Ureter (tissue), 1 donor: ENCODE data around the gene TMEM272. TPM values are rescaled to one million over a fixed set of nuclear protein-coding genes. Genes with fewer than 3 reads are reported as not detected.

Experiments
- DNase-seq: peaks from one replicate; pipeline ENCODE4 v3.0.0-alpha.2; 2020; ENCODE audit warnings: low spot score
- total RNA-seq: library from RNA; stranded (reverse); gene quantifications from one replicate; pipeline ENCODE4 v1.2.4, GENCODE V29; 2023
- donor health status: DM: yes; HTN: yes; CAD: no.

The TMEM272 gene, protein sequence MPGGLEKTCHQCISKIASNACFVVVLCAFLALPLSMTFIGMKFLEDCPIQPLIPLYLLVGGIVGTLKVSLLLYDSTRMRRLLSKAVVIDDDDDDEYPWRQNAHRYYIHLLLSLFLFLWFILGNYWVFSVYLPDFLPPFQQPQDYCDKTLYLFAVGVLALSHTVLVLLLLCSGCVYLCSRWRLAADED
- total RNA-seq: not detected

DNA sequence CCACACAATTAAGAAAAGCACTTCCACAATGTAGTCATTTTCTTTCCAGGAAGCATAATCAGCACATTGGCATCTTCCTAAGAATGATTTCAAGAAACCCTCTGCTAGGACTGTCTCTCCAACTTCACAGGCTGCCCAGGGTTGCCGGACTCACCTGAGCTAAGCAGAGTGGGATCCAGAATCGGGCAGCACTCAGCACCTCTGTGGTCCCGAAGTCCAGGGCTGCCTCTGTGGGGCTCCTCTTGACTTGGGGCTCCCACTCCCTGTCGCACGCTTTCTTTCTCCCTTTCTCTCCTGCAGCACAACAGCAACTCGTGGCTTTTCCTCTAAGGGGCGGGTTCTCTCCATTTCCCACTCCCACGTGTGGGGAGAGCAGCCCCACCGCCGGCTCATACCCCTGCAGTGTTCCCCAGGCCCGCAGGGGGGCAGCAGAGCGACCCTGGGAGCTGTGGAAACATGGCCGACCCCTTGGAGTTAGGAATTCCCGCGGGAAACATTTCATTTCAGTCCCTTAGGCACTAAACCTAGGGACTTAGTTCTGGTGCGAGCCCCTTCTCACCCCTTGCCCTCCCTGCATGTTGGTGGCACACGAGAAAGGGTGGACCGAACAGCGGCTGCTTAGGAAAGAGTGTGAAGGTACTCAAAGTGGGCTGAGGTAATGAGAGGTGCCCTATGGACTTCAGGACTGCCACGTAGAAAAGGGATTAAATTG lies at the start of gene TMEM272:
TMEM272 (minus strand) TSS at position 316 of the 712 bp plus-strand sequence. CDS start 6,647 bp downstream, outside the sequence.
- no peak for DNase-seq

GRCh38 chr13:51894239-51894638 lies 49.3 kb upstream of the TMEM272 start:
- DNase-seq: no peak

DNA sequence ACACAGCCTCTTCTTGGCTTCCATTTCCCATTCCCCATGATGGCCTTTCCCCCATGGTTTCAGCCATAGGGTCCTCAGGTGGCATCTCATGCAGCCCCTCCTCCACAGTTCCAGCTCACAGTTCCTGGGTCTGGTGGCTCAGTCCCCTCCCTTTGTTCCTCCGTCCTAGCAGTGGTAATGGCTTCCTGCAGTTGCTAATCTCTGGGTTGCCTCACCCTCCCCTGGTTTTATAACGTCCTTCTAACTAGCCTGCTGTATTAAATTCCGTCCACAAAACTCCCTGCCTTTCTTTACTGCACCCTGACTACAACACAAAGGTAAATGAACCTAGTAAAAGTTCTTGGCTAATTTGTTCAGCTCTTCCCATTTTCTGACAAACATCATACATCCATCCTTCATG lies 47.7 kb upstream of the TMEM272 start:
- DNase-seq: no peak

GRCh38 chr13:51887468-51887867 lies 42.5 kb upstream of the TMEM272 start:
- DNase-seq: no peak

DNA sequence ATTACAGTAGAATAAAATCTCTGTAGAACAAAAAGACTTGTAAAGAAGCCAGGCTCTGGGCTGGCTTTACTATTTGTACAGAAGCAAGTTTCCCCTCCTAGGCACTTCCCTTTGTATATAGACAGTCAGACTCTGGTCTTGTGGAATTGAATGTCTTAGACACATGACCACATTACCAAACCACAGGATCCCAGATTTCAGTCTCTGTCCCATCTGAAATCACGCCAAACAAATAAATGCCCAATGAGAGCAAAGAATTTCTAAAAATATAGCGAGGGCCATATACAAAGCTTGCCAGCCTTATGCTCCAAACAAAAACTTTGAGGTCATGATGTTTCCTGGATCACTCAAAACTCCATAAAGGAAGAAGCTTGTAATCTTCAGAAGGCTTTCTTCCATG lies 40.7 kb upstream of the TMEM272 start:
- DNase-seq: no peak

DNA sequence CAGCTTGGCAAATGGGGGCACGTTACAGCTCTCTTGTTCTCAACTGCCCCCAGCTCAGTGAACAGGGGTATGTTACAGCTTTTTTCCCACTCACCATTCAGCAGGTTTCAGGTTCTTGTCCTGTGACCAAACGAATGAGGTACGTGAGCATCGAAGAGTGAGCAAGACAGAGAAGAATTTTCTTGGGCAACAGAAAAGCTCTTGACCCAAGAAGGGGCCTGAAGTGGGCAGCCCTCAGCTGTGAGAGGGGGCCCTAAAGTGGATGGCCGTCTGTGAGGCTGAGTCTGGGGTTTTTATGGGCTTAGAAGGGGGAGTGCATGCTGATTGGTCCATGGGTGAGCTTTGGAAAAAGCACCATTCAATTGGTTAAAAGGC lies 38.2 kb upstream of the TMEM272 start:
- DNase-seq: no peak

GRCh38 chr13:51882570-51883225 lies 37.7 kb upstream of the TMEM272 start:
- no peak for DNase-seq

DNA sequence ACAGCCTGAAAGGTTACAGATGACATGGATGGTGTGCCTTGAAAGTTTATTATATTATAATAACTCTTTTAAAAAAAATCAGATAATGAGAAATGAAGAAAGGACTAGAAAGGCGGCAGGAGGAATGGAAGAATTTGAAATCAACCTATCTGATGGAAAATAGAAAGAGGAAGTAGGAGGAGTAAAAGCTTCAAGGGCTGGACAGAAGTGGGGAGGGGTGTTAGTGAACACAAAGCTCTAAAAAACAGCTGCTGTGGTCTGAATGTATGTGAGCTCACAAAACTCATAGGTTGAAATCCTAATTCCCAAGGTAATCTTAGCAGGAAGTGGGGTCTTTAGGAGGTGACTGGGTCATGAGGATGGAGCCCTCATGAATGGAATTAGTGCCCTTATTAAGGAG lies 36.3 kb upstream of the TMEM272 start:
- no peak for DNase-seq

- DNase-seq: no peak
These were observed 34.2 kb upstream of the TMEM272 start for GRCh38 chr13:51879133-51879532.

GRCh38 chr13:51874651-51875050 lies 29.7 kb upstream of the TMEM272 start:
- DNase-seq: no peak

- DNase-seq: no peak
These were observed 28.9 kb upstream of the TMEM272 start for GRCh38 chr13:51873837-51874236.

GRCh38 chr13:51873117-51873798 lies 28.3 kb upstream of the TMEM272 start:
- no peak for DNase-seq

DNA sequence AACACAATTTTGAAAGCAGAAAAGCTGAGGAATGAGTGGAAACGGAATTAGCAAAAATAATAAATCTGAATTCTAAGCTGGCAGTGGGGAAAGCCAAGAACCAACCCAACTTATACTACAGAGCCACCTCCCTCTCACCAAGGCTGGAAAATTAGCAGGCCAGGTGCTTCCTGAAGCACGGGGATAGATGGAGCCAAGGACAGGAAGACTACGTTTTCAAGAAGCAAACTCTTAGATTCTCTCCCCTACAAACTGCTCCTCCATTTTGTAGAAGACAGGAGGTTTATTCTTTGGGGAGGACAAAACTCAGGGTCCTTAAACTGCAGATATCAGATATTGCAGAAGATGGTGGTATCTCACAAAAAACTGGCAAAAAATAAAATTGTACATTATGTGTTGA lies 25.6 kb upstream of the TMEM272 start:
- DNase-seq: no peak

GRCh38 chr13:51869916-51870315 lies 24.9 kb upstream of the TMEM272 start:
- no peak for DNase-seq

GRCh38 chr13:51867062-51867461 lies 22.1 kb upstream of the TMEM272 start:
- no peak for DNase-seq

- no peak for DNase-seq
These were observed 20.9 kb upstream of the TMEM272 start for GRCh38 chr13:51865838-51866237.

DNA sequence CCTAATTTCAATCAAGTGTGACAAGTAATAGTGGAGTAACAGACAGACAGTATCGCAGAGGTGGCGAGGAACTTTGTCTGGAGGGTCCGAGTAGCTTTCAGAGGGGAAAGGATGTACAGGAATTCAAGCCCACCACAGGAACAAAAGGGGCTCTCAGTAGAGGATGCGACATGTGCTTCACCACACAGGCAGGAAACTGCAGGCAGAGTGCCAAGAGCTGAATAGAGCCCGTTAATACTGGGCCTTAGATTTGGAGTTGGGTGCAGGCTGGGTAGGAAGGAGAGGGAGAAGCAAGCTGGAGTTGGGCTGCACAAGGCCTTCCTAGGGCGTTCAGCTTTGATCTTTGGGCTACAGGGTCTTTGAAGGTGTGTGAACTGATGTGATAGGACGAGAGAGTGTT lies 18.0 kb upstream of the TMEM272 start:
- DNase-seq: no peak

DNA sequence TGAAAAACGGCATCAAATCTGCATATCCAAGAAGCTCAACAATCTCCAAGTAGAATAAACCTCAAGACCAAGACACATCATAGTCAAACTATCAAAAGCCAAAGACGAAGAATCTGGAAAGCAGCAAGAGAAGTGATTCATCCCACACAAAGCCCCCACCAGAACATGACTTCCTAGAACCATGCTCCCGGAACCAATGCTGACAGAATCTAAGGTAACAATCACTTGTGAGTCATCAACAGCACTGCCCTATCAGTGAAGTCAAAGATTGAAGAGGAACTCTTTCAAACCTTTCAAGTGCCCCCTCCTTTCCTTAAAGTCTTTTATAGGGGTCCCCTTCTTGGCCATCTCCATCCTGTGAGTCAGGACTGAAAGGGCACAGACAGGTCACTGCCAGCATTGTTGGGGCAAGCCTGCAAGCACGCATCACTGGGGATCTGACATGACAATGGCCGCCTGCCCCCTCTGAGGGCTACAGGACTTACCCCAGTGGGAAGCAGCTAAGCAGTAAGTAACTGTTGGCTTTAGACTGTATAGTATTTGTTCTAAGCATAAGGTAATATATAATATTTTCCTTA lies 16.8 kb upstream of the TMEM272 start, which contains the start of gene CCDC70:
CCDC70 (plus strand) TSS at position 247 of the 578 bp plus-strand sequence. CDS start 3,443 bp downstream, outside the sequence.
- DNase-seq: no peak

DNA sequence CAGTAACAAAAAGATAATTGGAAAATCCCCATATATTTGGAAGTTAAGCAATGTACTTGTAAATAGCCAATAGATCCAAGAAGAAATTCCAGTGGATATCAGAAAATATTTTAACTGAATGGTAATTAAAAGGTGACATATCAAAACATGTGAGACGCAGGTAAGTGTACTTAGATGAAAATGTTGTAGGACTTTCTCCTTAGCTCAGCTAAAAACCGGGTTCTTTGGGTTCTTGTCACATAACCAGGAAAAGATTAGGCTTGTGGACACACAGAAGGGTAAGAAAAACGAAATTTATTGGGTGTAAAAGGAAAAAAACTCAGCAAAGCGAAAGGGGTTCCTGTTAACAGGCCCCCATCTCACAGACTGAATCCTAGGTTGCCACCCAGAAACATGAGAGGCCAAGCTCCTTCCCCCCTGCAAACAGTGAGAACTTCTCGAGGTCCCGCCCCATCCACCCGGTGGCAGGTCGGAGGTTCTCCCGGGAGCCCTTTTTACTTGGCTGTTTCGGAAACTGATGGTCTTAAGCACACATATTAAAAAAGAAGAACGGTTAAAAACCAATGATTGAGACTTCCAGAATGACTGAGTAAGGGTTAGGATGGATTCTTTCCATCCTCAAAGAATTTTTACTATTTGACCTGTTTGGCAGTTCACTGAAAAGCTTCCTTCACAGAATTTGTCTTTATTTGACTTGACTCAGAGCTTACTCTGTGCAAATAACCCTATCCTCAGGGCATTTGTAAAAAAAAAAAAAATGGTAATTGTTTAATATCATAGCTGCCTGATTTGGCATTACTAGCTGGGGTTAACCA lies 13.7 kb upstream of the TMEM272 start:
- DNase-seq: no peak

- DNase-seq: no peak
These were observed 12.0 kb upstream of the TMEM272 start for GRCh38 chr13:51856998-51857397.
